Liver (tissue), 9 donors: Measurements from ENCODE around the gene PKP3. TPM values are rescaled to one million over a fixed set of nuclear protein-coding genes. Genes with fewer than 3 reads are reported as not detected.

Experiments used
- DNase-seq: peaks from one replicate; pipeline ENCODE4 v3.0.0-alpha.2; 2017; ENCODE audit warnings: low spot score
- H3K27ac ChIP-seq, 2 donors: one replicate each; pipeline ENCODE4 v1.7.0; 2013; ENCODE audit warnings: inconsistent platforms in 2 of 2, low read length in 2 of 2, control low read depth in 1 of 2, low read depth in 1 of 2, mild to moderate bottlenecking in 1 of 2
- H3K27me3 ChIP-seq, 4 donors: one replicate each; pipeline versions ENCODE4 v1.6.1 to v1.7.0; 2013; ENCODE audit warnings: low read length in 3 of 4, inconsistent platforms in 1 of 4, mild to moderate bottlenecking in 1 of 4, moderate library complexity in 1 of 4; ENCODE audit not compliant: control insufficient read depth in 4 of 4, insufficient read depth in 4 of 4
- H3K36me3 ChIP-seq, 4 donors: one replicate each; pipeline versions ENCODE4 v1.6.1 to v1.7.0; 2013; ENCODE audit warnings: low read length in 3 of 4, mild to moderate bottlenecking in 3 of 4, low read depth in 1 of 4, moderate library complexity in 1 of 4; ENCODE audit not compliant: control insufficient read depth in 4 of 4, insufficient read depth in 3 of 4
- H3K4me1 ChIP-seq, 4 donors: one replicate each; pipeline versions ENCODE4 v1.6.1 to v1.7.0; 2013; ENCODE audit warnings: low read length in 3 of 4, mild to moderate bottlenecking in 3 of 4, moderate library complexity in 1 of 4; ENCODE audit not compliant: control insufficient read depth in 4 of 4, insufficient read depth in 4 of 4
- H3K4me3 ChIP-seq, 3 donors: one replicate each; pipeline versions ENCODE4 v1.6.1 to v1.7.0; 2013; ENCODE audit warnings: low read length in 3 of 3, control low read depth in 1 of 3, low read depth in 1 of 3, mild to moderate bottlenecking in 1 of 3
- H3K9ac ChIP-seq, 2 donors: one replicate each; pipeline ENCODE4 v1.7.0; 2013; ENCODE audit warnings: low read length in 2 of 2, mild to moderate bottlenecking in 2 of 2, moderate library complexity in 2 of 2, control low read depth in 1 of 2, low read depth in 1 of 2
- H3K9me3 ChIP-seq, 4 donors: one replicate each; pipeline versions ENCODE4 v1.6.1 to v1.7.0; 2013; ENCODE audit warnings: low read length in 3 of 4; ENCODE audit not compliant: control insufficient read depth in 4 of 4
- EGR1 ChIP-seq, 2 donors: IDR thresholded peaks; 2 replicates each; pipeline ENCODE4 v1.6.1; 2016 to 2018; ENCODE audit warnings: antibody characterized with exemption in 2 of 2, low read depth in 2 of 2
- FOXA1 ChIP-seq: IDR thresholded peaks from 2 replicates; pipeline ENCODE4 v1.6.1; 2016; ENCODE audit warnings: antibody characterized with exemption
- FOXA2 ChIP-seq: IDR thresholded peaks from 2 replicates; pipeline ENCODE4 v1.6.1; 2016; ENCODE audit warnings: antibody characterized with exemption
- GABPA ChIP-seq, 2 donors: IDR thresholded peaks in 1 of 2; conservative IDR thresholded peaks in 1 of 2; 2 replicates each; pipeline ENCODE4 v1.6.1; 2016; ENCODE audit warnings: antibody characterized with exemption in 2 of 2, mild to moderate bottlenecking in 1 of 2, moderate library complexity in 1 of 2
- HNF4A ChIP-seq, 2 donors: conservative IDR thresholded peaks; 2 replicates each; pipeline ENCODE4 v1.6.1; 2016; ENCODE audit warnings: antibody characterized with exemption in 2 of 2, mild to moderate bottlenecking in 2 of 2
- HNF4G ChIP-seq: IDR thresholded peaks from 2 replicates; pipeline ENCODE4 v1.6.1; 2016; ENCODE audit warnings: antibody characterized with exemption
- JUND ChIP-seq, 2 donors: IDR thresholded peaks; 2 replicates each; pipeline ENCODE4 v1.6.1; 2016; ENCODE audit warnings: antibody characterized with exemption in 2 of 2
- NR2F2 ChIP-seq: IDR thresholded peaks from 2 replicates; pipeline ENCODE4 v1.6.1; 2016; ENCODE audit warnings: antibody characterized with exemption
- RAD21 ChIP-seq, 2 donors: IDR thresholded peaks; 2 replicates each; pipeline ENCODE4 v1.6.1; 2016; ENCODE audit warnings: antibody characterized with exemption in 2 of 2, mild to moderate bottlenecking in 2 of 2
- SP1 ChIP-seq: IDR thresholded peaks from 2 replicates; pipeline ENCODE4 v1.6.1; 2018; ENCODE audit warnings: antibody characterized with exemption, mild to moderate bottlenecking
- TAF1 ChIP-seq: conservative IDR thresholded peaks from 2 replicates; pipeline ENCODE4 v1.6.1; 2016; ENCODE audit warnings: antibody characterized with exemption, mild to moderate bottlenecking
- WGBS: extraction: QIAGEN DNeasy Blood & Tissue Kit; methylation state at CpG from one replicate; pipeline ENCODE4 v1.1.7; 2013; 5-methylcytosine and 5-hydroxymethylcytosine counted together
- polyA plus RNA-seq, 2 donors: library from polyadenylated mRNA; stranded (reverse) in 1 of 2; unstranded in 1 of 2; fragments of 200-250 nt in 1 of 2; fragments of >200 nt in 1 of 2; fragmentation: Nextera tagmentation in 1 of 2; extraction: Ambion mirVana in 1 of 2; gene quantifications; one replicate each; pipeline versions ENCODE4 v1.2.1 to v1.2.3, GENCODE V29; 2013 to 2015
- total RNA-seq, 2 donors: library from RNA; depleted of rRNA; stranded (reverse); fragments of >200 nt; gene quantifications; one replicate each; pipeline ENCODE4 v1.2.3, GENCODE V29; 2014
- TF ChIP-seq, protein P1 (sequence below): IDR thresholded peaks from 2 replicates; pipeline ENCODE4 v1.6.1; 2016; ENCODE audit warnings: antibody characterized with exemption, mild to moderate bottlenecking
- TF ChIP-seq, protein P2 (sequence below): IDR thresholded peaks from 2 replicates; pipeline ENCODE4 v1.6.1; 2016; ENCODE audit warnings: antibody characterized with exemption
- TF ChIP-seq, protein P3 (sequence below): IDR thresholded peaks from 2 replicates; pipeline ENCODE4 v1.6.1; 2016; ENCODE audit warnings: antibody characterized with exemption
- TF ChIP-seq, protein P4 (sequence below): fragments of 150-350 bp; IDR thresholded peaks from 2 replicates; pipeline ENCODE4 v1.5.1; 2017; ENCODE audit warnings: improper control_type of control experiment, low read depth, low read length; ENCODE audit not compliant: missing input control
- TF ChIP-seq, protein P5 (sequence below): IDR thresholded peaks from 2 replicates; pipeline ENCODE4 v1.6.1; 2016; ENCODE audit warnings: antibody characterized with exemption
- donor health status: healthy.
- donor health status: healthy.
- donor health status: healthy.
- donor health status: healthy.
- donor health status: healthy.

The PKP3 gene
- total and polyA plus RNA-seq, 4 donors = 0.08 to 0.37 (median 0.25) TPM; not detected in 1

DNA sequence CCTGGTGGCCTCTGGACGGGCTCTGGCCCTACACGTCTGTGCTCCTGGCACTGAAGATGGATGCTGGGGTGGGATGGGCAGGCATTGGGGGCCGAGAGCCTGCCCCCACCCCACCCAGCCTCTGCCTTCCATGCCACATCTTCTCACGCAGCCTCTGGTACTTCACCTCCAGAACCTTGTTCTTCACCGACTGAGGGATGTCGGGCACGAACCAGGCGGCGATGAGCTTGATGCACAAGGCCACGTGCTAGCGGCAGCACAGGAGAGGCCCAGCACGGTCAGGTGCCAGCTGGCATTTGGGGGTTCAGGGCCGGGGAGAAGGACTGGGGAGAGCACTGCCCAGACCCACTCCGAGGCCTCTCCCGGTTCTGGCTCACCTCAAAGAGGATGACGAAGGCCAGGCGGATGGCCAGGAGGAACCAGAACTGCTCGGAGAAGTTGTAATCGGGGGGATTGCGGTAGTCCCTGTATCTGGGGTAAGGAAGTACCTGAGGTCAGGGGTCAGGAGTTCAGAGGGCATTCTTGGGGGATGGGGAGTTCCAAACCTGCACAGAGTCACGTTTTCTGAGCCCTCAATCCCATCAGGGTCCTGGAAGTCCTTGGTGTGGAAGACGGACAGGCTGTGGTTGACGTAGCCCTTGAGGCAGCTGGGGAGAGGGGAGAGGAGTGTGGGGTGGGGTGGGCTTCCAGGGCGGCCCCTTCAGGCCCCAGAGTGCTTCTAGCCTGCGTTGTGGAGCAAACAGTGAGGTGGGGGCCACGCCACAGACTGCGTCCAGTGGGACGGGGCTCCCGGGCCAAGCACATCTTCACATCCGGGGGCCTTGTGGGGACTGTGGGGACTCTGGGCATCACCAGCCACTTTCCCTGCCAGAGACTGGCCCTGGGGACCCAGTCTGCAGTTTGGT is 24.6 kb downstream of the PKP3 start (continued):
- TF ChIP-seq, protein P1, sequence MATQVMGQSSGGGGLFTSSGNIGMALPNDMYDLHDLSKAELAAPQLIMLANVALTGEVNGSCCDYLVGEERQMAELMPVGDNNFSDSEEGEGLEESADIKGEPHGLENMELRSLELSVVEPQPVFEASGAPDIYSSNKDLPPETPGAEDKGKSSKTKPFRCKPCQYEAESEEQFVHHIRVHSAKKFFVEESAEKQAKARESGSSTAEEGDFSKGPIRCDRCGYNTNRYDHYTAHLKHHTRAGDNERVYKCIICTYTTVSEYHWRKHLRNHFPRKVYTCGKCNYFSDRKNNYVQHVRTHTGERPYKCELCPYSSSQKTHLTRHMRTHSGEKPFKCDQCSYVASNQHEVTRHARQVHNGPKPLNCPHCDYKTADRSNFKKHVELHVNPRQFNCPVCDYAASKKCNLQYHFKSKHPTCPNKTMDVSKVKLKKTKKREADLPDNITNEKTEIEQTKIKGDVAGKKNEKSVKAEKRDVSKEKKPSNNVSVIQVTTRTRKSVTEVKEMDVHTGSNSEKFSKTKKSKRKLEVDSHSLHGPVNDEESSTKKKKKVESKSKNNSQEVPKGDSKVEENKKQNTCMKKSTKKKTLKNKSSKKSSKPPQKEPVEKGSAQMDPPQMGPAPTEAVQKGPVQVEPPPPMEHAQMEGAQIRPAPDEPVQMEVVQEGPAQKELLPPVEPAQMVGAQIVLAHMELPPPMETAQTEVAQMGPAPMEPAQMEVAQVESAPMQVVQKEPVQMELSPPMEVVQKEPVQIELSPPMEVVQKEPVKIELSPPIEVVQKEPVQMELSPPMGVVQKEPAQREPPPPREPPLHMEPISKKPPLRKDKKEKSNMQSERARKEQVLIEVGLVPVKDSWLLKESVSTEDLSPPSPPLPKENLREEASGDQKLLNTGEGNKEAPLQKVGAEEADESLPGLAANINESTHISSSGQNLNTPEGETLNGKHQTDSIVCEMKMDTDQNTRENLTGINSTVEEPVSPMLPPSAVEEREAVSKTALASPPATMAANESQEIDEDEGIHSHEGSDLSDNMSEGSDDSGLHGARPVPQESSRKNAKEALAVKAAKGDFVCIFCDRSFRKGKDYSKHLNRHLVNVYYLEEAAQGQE = no peak
- TF ChIP-seq HNF4A (conservative IDR thresholded peaks at IDR 0.05) = no peak

DNA sequence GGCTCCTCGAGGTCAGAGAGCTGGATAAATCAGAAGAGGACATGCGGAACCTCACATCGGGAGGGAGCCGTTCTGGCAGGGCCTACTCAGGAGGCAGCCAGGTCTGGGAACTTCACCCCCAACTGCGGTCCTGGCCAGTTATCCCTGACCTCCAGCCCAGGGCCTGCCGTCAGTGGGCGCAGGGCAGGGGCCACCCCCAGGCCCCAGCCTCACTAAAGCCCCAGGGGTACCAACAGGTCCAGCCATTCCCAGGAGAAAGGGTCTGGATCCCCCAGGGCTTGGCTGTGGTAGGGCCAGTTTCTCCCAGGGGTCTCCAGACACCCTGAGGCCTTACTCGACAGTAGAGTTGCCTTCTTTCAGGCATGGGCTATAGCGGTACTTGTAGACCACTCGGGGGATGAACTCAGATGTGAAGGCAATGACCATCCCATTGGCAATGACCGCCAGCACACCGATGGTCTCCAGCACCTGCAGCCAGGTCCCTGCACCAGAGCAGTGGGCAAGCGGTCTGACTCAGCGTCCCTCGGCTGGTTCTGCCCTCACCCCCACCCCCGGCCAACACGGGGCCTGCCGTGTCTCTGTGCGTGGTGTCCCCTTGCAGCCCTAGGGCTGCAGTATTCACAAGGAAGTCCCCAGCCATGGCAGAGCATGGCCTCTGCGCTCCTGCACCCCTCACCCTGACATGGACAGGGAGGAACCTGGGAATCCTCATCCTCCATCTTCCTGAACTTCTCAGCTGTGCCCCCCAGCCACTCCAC is 25.4 kb downstream of the PKP3 start:
- Histone ChIP-seq H3K27ac (no peak overlapping the region), H3K27me3 (peaks cover 0 to 2% (median 0%) of the 10 kb centered on the region in 4 donors), H3K9me3 (no peaks in the 10 kb centered on the region), H3K4me1 (peaks cover 5 to 33% (median 21%) of the 10 kb centered on the region in 4 donors), H3K36me3 (no peaks in the 10 kb centered on the region), H3K4me3 (no peak overlapping the region), H3K9ac (no peak overlapping the region)
- no peak for DNase-seq
- WGBS = 90% methylated on average over 20 of the region's 20 CpGs
- TF ChIP-seq, protein P2, sequence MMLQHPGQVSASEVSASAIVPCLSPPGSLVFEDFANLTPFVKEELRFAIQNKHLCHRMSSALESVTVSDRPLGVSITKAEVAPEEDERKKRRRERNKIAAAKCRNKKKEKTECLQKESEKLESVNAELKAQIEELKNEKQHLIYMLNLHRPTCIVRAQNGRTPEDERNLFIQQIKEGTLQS = no peak
- TF ChIP-seq FOXA1 (no peak), HNF4G (no peak), EGR1 (IDR thresholded peaks at IDR 0.05; ENCODE audit: low read depth in 2 of 2) (no peak), GABPA (IDR thresholded peaks at IDR 0.05 in 1 of 2, conservative IDR thresholded peaks at IDR 0.05 in 1 of 2) (no peak), JUND (IDR thresholded peaks at IDR 0.05) (no peak), RAD21 (IDR thresholded peaks at IDR 0.05) (no peak), TAF1 (no peak), FOXA2 (no peak), NR2F2 (no peak), SP1 (no peak)
- TF ChIP-seq, protein P3, sequence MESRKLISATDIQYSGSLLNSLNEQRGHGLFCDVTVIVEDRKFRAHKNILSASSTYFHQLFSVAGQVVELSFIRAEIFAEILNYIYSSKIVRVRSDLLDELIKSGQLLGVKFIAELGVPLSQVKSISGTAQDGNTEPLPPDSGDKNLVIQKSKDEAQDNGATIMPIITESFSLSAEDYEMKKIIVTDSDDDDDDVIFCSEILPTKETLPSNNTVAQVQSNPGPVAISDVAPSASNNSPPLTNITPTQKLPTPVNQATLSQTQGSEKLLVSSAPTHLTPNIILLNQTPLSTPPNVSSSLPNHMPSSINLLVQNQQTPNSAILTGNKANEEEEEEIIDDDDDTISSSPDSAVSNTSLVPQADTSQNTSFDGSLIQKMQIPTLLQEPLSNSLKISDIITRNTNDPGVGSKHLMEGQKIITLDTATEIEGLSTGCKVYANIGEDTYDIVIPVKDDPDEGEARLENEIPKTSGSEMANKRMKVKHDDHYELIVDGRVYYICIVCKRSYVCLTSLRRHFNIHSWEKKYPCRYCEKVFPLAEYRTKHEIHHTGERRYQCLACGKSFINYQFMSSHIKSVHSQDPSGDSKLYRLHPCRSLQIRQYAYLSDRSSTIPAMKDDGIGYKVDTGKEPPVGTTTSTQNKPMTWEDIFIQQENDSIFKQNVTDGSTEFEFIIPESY = no peak
- TF ChIP-seq, protein P4, sequence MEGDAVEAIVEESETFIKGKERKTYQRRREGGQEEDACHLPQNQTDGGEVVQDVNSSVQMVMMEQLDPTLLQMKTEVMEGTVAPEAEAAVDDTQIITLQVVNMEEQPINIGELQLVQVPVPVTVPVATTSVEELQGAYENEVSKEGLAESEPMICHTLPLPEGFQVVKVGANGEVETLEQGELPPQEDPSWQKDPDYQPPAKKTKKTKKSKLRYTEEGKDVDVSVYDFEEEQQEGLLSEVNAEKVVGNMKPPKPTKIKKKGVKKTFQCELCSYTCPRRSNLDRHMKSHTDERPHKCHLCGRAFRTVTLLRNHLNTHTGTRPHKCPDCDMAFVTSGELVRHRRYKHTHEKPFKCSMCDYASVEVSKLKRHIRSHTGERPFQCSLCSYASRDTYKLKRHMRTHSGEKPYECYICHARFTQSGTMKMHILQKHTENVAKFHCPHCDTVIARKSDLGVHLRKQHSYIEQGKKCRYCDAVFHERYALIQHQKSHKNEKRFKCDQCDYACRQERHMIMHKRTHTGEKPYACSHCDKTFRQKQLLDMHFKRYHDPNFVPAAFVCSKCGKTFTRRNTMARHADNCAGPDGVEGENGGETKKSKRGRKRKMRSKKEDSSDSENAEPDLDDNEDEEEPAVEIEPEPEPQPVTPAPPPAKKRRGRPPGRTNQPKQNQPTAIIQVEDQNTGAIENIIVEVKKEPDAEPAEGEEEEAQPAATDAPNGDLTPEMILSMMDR = no peak
- TF ChIP-seq, protein P5, sequence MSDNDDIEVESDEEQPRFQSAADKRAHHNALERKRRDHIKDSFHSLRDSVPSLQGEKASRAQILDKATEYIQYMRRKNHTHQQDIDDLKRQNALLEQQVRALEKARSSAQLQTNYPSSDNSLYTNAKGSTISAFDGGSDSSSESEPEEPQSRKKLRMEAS = no peak
- TF ChIP-seq, protein P1 = no peak
